ENCODE results near the gene HIF3A.
"Not testable (repeated sequence)": the region's sequence is repeated elsewhere in the genome, so short reads cannot be mapped to it uniquely, and the experiment has no call there.

HIF3A gene

DNA sequence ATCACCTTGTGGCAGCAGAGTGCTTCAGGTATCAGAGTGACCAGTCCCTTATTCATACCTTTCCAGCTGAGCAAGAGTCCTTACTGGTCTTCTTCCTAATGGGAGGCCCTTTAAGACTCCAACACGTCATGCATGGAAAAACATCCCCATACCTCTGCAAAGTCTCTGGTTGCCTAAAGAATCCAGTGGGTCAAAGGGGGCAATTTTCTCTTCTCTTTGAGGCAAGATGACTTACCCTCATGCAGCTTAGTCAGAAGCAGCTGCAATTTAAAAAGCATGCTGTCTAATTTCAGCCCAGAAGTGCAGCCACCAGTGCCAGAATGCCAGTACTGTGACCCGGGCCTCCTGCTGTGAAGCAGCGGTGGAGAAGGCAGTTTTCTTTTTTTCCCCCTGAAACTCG lies 68.7 kb downstream of the HIF3A start:
- no peak for DNase-seq

DNA sequence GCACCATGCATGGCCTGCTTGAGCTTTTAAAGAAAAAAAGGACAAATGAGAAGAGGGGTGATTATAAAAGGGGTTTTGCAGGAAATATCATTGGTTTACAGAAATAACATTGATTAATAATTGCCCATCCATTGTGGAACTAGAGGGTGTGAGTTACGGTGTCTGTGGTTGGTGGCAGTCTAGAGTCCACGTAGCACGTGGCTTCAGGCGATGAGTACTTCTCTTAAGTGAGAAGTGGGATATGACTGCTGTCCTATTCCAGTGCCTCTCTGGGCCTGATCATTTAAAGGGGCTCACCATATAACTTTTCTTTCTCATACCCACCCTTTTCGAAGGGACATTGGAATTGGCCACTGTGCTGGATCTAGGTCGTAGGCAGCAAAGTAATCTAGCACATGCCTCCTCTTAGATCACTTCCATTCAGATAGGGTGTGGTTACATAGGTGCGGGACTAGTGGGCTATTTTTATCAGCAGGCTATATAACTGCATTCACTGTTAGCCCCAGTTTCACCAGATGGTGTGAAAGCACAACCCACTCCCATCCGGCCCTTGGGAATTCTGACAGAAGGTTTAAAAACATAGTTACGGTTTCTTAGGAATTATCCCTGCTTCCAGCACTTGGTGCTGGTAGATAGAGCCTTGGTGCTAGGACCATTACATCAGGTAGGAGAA lies 69.9 kb downstream of the HIF3A start:
- DNase-seq, result no peak

DNA sequence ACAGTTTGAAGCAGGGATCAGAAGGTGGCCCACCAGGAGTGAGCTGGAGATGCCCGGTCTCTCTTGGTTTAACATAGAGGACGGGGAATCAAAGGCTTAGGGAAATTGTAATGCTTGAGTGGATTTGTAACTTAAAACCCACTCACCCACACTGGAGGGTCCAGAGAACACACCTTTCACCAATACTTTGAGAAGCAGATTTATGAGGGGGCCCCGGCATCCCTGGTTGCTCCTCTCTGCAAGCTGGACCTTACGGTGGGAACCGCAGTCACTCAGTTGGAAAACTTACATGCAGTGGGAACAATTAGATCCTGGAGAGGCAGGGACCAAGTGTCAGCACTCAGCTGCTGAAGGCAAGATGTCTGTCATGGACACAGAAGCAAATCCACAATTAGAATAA lies 70.6 kb downstream of the HIF3A start:
- DNase-seq, result no peak

DNA sequence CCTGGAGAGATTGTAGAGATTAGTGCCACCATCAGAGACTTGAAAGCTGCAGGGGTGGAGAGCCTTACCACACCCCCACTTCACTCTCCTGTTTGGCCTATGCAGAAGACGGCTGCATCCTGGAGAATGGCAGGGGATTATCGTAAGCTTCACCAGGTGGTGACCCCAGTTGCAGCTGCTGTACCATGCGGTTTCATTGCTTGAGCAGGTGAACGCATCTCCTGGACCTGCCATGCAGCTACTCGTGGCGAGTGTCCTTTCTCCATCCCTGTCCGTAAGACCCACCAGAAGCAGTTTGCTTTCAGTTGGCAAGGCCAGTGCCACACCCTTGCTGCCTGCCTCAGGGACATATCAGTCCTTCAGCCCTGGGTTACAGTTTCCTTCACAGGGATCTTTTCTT lies 71.3 kb downstream of the HIF3A start:
- DNase-seq, result no peak

DNA sequence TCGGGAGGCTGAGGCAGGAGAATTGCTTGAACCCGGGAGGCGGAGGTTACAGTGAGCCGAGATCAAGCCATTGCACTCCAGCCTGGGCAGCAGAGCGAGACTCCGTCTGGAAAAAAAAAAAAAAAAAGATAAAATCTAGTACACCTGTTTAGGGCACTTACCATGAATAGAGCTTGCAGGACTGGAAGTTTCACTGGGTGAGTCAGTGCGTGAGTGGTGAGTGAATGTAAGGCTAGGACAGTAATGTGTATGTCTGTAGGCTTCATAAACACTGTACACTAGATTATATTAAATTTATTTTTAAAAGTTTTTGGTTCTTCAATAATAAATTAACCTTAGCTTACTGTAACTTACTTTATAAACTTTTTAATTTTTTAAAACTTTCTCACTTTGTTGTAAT lies 73.0 kb downstream of the HIF3A start:
- DNase-seq, result no peak

DNA sequence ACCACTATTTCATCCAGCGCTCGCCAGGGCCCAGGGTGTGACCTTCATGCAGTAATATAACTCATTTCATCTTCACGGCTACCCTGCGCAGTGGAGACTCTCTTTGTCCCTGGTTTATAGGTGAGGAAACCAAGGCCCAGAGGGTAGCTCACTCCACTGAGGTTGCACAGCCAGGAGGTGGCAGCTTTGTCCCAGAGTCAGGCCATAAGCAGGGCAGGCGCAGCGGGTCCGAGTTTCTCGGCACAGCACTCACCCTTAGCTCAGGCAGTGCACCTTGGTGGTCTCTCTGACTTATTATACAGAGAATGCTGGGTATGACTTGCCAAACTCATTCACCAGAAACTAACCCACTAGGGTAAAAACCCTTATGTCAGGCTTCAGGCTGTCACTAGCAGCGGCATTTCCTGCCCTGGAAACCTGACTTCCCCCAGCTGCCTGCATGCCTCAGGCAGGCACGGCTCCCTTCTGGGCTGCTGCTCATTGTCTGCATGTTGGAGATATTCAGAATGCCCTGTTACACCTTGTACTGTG lies 74.6 kb downstream of the HIF3A start:
- DNase-seq, result no peak

DNA sequence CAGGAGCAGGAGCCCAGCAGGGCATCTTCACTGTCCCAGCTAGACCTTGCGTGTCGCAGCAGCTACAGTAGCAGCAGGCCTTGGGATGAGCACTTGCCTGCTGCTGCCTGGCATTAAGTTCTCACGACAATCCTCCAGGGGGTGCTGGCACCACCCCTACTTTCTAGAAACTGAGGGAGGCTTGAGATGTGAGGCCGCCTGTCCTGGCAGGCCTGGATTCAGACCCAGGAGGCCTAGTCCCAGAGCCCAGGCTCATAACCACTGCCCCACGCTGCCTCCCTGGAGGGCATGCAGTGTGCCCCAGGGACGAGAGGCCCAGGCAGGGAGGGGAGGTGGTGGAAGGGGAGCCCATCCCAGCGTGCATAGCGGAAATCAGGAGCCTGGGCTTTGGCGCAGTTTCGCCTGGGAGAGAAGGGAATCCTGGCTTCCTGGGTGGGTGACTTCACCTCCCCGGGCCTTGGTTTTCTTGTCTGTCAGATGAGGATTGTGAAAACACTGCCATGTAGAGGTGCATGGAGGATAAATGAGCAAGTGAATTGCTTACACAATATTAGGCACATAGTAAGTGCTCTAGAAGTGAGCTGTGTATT lies 76.2 kb downstream of the HIF3A start:
- DNase-seq, result no peak

DNA sequence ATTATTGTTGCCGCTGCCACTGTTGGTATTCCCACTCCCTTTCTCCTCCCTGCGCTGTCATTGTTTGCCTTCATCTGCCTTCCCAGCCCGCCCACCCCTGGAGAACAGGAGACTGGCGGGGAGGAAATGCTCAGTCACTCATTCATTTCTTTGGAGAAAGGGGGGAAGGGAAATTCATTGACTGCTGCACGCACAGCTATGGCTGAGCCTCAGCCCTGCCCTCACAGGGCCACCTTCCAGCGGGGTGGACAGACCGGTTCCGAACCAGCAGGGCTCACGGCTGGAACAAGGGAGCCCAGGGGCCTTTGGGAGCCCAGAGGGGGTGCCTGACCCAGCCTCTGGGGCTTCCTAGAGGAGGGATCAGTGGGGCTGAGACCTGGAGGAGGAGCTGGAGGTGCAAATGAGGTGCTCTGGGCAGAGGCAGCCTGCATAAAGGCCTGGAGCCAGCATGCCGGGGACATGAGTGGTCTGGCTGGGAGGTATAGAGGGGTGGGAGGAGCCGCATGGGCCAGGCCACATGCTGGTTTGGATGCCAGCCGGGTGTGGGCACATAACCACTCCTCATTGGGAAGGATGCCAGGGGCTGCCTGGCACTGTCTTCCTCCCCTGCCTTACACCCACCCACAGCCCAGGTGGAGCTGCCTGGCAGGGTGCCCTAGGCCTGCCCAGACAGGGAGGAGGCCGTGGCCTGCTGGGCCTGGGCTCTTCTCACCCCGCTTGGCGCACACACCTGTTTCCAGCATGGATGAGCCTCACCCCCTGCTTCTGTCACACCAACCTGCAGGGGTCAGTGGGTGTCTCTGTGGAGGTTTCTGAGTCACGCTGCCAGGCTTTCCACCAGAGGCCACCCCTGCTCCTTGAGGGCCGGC lies 76.9 kb downstream of the HIF3A start:
- no peak for DNase-seq

DNA sequence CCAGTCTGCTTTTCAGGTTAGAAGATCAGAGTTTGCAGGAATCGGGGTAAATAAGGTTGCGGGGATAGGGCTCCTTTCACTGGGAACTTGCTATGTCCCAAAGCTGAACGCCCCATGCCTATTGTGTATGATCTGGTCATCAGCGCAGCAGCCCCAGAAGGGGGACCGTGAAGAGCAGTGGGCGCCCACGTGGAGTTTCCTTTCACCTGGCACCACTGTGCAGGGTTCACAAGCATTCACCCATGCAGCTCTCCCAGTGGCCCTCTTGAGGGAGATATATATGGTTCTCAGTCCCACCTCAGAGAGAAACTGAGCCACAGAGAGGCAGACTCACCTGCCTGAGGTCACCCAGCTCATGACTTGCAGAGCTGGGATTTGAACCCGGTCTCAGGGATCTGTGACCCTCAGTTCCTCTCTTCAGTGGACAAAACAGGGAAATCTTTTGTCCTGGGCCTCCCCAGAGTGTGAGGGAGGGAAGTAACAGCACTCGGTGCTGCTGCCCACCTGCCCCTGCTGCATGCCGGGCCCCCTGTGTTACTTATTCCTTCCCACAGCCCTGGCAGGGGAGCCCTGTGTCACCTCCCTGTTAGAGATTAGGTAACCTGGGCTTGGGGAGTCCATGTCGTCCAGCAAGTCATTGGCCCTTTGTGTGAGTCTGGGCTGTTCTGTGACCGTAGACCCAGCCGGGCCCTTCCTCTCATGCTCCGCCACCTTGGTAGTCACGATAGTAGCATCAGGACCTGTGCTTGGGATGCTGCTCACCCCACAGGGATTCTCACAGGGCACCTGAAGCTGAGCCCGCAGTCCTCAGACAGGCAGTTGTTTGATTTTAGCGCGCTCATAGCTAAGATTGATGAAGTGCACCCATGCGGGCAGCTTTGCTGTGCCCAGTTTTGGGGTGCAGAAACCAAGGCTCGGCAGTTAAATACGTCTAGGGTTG lies 78.0 kb downstream of the HIF3A start:
- DNase-seq, result no peak

DNA sequence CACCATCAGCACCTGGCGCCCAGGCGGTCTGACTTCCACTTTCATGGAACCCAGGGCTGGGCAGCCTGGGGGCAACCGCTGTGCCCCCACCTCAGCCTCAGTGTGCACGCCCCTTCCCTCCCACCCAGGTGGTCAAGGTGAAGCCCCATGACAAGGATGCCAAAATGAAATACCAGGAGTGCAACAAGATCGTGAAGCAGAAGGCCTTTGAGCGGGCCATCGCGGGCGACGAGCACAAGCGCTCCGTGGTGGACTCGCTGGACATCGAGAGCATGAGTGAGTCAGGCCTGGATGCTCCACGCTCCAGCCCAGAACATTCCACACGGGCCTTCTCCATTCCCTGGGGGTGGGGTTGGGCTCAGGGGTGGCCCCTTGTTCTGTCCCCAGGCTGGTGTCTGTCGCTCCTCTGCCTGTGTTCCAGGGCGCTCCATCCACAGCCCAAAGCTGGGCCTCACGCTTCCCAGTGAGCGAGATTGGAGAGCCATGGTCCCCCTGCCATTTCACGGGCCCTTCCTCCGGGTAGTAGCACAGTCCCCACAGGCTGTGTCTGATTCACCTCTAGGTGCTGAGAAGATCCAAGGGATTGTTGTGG lies 78.7 kb downstream of the HIF3A start:
- DNase-seq, result not testable (repeated sequence)

DNA sequence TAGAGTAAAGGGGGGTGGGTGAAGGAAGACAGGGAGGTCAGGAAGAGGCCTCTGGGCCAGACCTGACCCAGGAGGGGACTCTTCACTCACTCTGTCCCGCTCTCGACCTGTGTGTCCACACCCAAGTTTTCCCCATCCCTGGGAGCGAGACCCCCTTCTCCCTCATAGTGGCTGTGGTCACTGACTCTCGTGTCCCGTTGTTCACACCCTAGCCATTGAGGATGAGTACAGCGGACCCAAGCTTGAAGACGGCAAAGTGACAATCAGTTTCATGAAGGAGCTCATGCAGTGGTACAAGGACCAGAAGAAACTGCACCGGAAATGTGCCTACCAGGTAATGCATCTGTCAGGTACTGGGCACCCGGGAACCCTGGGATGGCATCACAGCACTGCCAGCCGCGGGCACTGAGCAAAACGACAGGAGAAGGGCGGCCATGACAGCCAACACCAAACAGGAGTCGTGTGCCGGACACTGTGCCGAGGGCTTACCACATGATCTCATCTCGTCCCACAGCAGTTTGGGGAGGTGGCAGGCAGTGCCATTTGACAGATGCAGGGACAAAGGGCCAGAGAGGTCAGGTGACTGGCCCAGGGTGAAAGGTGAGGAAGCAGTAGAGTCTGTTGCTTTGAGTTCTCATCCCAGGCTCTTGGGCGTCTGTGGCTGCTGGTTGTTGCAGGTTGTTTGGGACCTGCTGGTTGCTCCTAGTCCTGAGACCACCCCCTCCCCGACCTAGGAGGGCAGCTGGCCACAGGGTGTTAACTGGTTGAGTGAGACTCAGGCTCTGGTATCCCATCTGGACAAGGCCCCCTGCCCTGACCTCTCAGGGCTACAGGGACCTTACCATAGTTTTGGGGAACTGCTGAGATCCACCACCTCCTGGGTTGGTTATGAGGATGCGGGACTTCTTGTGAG lies 79.7 kb downstream of the HIF3A start:
- no peak for DNase-seq

DNA sequence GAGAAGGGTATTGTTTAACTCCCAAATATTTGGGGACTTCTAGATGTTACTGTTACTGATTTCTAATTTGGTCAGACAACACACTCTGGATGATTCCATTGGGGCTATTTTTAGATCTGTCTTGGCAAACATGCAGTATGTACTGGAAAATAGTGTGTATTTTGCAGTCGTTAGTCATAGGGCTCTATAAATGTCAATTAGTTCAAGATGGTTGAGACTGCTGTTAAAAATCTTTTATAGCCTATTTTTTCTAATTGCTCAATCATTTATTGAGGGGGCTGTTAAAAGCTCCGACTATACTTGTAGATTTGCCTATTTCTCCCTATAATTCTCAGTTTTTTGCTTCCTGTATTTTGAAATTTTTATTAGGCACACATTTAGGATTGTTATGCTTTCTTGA lies 81.4 kb downstream of the HIF3A start:
- DNase-seq, result no peak

DNA sequence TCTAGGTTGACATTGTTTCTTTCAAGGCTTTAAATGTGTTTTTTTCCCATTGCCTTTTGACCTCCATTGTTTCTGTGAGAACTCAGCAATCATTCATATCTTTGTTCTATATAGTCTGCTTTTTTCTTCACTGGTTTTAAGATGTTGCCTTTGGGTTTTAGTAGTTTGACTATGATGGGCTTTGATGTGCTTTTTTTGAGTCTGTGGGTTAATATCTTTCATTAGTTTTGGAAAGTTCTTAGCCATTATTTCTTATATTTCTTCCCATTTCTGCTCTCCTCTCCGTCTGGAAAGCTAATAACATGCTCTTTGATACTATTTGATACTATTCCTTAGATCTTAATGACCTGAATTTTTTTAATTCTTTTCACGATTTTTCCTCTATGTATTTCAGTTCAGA lies 83.8 kb downstream of the HIF3A start:
- DNase-seq, result no peak

DNA sequence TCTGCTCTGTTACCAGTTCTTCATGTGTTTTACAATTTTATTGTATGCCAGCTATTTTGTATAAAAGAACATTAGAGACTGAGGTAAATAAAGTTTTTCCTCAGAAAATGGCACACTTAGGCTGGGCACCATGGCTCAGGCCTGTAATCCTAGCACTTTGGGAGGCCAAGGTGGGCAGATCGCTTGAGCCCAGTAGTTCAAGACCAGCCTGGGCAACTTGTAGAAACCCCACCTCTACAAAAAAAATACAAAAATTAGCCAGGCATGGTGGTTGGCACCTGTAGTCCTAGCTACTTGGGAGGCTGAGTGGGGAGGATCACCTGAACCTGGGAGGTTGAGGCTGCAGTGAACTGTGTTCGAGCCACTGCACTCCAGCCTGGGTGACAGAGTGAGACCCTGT lies 84.5 kb downstream of the HIF3A start:
- DNase-seq, result no peak

DNA sequence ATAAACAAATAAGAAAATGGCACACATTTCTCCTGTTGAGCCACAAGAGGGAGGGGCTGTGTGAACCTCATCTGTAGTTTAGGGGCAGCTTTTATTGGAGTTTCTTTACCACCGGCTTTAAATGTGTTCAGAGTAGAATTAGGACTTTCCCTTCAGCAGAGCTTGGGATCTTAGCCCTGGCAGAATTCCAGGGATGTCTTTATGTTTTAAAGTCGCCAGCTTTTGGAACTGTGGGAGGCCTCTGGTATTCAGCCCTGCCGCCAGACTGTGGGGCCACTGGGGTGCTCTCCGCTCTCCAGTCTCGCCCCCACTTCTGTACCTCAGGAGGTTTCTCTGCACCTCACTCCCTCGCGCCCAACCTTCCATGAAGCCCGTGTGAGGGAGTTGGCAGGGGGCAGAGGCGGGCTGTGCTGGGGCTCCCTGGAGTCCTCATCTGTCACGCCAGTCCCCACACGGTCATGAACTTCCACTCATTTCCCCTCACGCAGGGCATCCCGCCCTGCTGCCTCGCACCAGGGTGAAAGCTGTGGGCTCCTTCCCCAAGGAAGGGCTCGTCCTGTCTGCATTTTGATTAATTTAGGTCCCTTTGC lies 85.0 kb downstream of the HIF3A start:
- DNase-seq, result no peak

DNA sequence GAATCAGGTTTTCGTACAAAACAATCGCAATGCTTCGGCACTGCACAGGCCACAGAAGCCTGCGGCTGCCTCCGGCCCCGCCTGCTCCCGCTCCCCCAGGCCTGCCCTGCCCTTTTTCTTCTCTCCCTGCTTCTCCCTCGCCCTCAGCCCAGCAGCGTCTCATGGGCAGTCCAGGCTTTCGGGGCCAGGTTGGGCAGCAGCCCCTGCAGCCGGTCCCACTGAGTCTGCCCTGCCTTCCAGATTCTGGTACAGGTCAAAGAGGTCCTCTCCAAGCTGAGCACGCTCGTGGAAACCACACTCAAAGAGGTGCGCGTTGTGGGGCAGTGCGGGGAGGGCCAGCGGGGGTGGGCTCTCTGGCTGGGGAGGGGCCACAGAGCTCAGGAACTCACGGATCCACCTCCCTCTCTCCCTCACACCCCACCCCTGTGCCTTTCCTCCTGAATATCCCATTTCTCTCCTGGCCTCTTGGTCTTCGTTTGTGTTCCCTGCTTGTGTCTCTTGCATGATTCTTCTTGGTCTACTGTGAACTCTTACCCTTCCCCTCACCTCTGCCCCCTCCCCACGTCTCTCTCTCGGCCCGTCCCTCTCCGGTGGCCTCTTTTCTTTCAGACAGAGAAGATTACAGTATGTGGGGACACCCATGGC lies 86.5 kb downstream of the HIF3A start:
- DNase-seq, result no peak

DNA sequence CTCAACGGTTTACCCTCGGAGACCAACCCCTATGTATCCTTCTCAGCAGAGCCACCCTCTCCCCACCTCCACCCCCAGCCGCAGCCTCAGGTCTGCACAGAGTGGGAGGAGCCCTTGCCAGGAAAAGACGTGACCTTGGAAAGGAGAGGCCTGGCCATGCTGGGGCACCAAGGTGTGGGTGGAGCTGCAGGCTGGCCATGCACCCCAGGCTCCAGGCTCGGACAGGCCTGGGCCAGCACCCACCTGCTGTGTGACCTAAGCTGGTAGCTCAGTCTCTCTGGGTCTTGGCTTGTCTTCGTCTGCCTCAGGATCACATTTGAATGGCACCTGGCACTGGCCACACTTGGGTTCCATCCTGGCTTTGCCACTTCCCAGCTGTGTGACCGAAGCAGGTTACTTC lies 87.0 kb downstream of the HIF3A start:
- DNase-seq, result no peak

DNA sequence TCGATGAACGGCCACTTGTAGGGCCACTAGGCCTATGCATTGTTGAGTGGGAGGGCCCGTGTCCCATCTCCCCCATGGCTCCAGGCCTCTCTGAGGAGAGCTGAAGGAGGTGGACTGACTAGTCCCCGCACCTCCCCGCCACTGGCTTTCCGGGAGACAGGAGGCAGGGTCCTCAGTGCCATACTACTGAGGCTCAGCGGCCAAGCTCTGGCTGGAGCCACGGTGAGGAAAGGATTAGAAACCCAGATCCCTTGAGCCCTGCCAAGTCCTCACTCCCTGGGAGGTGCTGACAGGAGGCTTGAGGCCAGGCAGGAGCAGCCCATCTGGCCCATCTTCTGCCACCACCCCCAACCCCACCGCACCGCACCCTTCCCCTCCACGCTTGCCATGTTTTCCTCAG lies 87.6 kb downstream of the HIF3A start:
- DNase-seq, result no peak

DNA sequence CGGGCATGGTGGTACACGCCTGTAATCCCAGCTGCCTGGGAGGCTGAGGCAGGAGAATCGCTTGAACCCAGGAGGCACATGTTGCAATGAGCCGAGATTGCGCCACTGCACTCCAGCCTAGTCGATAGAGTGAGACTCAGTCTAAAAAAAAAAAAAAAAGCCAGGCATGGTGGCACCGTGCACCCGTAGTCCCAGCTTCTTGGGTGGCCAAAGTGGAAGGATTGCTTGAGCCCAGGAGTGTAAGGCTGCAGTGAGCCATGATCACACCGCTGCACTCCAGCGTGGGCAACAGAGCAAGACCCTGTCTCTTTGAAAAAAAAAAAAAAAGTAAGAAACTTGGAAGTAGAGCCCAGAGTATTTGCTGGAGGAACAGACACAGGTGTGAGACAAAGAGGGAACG lies 88.8 kb downstream of the HIF3A start:
- no peak for DNase-seq

DNA sequence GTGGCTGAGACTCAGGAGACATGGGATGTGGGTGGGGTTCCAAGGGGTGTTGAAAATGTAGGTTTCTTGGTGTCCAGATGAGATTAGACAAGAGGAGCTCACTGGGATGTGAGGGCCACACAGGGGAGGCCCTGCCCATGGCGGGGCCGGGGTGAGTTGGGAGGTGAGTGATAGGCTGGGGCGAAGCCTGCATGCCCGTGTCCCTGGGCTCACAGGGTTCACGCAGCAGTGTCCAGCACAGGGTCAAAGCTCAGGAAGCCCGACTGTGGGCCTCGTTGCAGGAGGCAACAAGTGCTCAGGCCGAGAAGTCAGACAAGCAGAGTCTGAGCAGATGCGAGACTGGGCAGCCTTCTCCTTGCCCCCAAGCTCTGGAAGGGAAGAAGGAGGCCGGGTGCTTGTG lies 89.3 kb downstream of the HIF3A start:
- DNase-seq, result no peak
